Epithelial cell of esophagus (primary cell): ENCODE results near the gene LTB4R2.

Source experiments
- DNase-seq: peaks from one replicate; pipeline ENCODE4 v3.0.0; 2010; ENCODE audit warnings: low read depth
- H3K4me3 ChIP-seq: 2 replicates; pipeline ENCODE4 v1.5.1; 2011; ENCODE audit warnings: mild to moderate bottlenecking, low read length, control low read depth
- CTCF ChIP-seq: IDR thresholded peaks from 2 replicates; pipeline ENCODE4 v1.5.1; 2011; ENCODE audit warnings: low read depth, mild to moderate bottlenecking, low read length, control low read depth, inconsistent platforms; ENCODE audit not compliant: insufficient read depth; ENCODE audit errors: missing control alignments

LTB4R2 gene

GRCh38 chr14:24270537-24271133 is 39.3 kb upstream of the LTB4R2 start:
- DNase-seq: no peak
- TF ChIP-seq CTCF: no peak
- peak overlapping the region; percentile 80 for H3K4me3 ChIP-seq

GRCh38 chr14:24271134-24271833 is 38.7 kb upstream of the LTB4R2 start, which contains the start of gene RABGGTA:
RABGGTA (minus strand) TSS chr14:24271597; CDS start chr14:24271115, 482 bp downstream.
- peak; percentile 94 for DNase-seq
- peak within 1 kb of the TSS; percentile 80 for H3K4me3 ChIP-seq
- TF ChIP-seq CTCF: peak; percentile 59

- TF ChIP-seq CTCF: no peak
- no peak for DNase-seq
- H3K4me3 ChIP-seq: peak overlapping the region; percentile 34
These were observed 38.1 kb upstream of the LTB4R2 start for GRCh38 chr14:24271834-24272263.

- no peak for DNase-seq
- H3K4me3 ChIP-seq: no peak overlapping the region
- no peak for TF ChIP-seq CTCF
These were observed 37.5 kb upstream of the LTB4R2 start for GRCh38 chr14:24272467-24272866.

GRCh38 chr14:24273422-24273998 is 36.4 kb upstream of the LTB4R2 start:
- H3K4me3 ChIP-seq: no peak overlapping the region
- DNase-seq: peak; percentile 75
- peak; percentile 54 for TF ChIP-seq CTCF

GRCh38 chr14:24274101-24274543 is 35.8 kb upstream of the LTB4R2 start:
- TF ChIP-seq CTCF: no peak
- DNase-seq: peak; percentile 99
- H3K4me3 ChIP-seq: no peak overlapping the region

GRCh38 chr14:24277071-24277470 is 32.9 kb upstream of the LTB4R2 start:
- no peak for DNase-seq

More at GRCh38 chr14:24277071-24277470, 32.9 kb upstream of the LTB4R2 start:
- no peak overlapping the region for H3K4me3 ChIP-seq
- TF ChIP-seq CTCF: no peak
